Measurements from ENCODE around the gene TOR2A. TPM values are rescaled to one million over a fixed set of nuclear protein-coding genes. Genes with fewer than 3 reads are reported as not detected.

Gene TOR2A
- total and polyA plus RNA-seq, 9 of the 15 experiments (the other 6 are each of a cell fraction or from before 2014, with no cell fraction given): 0.80 to 25.9 (median 11.1) TPM

GRCh38 chr9:127715470-127716337 lies 19.4 kb downstream of the TOR2A start, which contains the start of the genes PTRH1 and TTC16 (continued):
- TF ChIP-seq ZBTB33 (CRISPR knock-in tag; IDR thresholded peaks at IDR 0.05): peak; percentile 20; the same call in 1 of the 2 replicates
- TF ChIP-seq PBX2 (CRISPR knock-in tag; IDR thresholded peaks at IDR 0.05; ENCODE audit: low read depth): no peak
- TF ChIP-seq PBX2 (tag; conservative IDR thresholded peaks at IDR 0.05; ENCODE audit: low read depth): peak; percentile 53
- TF ChIP-seq SIN3B (IDR thresholded peaks at IDR 0.05; ENCODE audit: low read depth): peak; percentile 66; the same call in 1 of the 2 replicates
- peak; percentile 94; the same call in 1 of the 2 replicates for TF ChIP-seq MYNN (IDR thresholded peaks at IDR 0.05)
- TF ChIP-seq MYNN (CRISPR knock-in tag; IDR thresholded peaks at IDR 0.05): no peak
- TF ChIP-seq C11orf30 (IDR thresholded peaks at IDR 0.05; ENCODE audit: low read depth): peak; percentile 47; the same call in 1 of the 2 replicates
- peak; percentile 89 for TF ChIP-seq GABPA (tag; conservative IDR thresholded peaks at IDR 0.05; ENCODE audit: low read depth)
- TF ChIP-seq ASH1L (IDR thresholded peaks at IDR 0.05; ENCODE audit: borderline replicate concordance, low read depth, partially characterized antibody): peak; percentile 90
- 0 out of 2 replicates have a peak, but pooled peaks have one; percentile 59 for TF ChIP-seq SUPT5H (IDR thresholded peaks at IDR 0.05)
- TF ChIP-seq ZKSCAN1 (IDR thresholded peaks at IDR 0.05; ENCODE audit: low read depth, low read length): 0 out of 2 replicates have a peak, but pooled peaks have one; percentile 8
- TF ChIP-seq PHF8 (IDR thresholded peaks at IDR 0.05; ENCODE audit: borderline replicate concordance, low read length): peak; percentile 70; the same call in 1 of the 2 replicates
- TF ChIP-seq CHD2 (IDR thresholded peaks at IDR 0.05; ENCODE audit: low read depth, low read length): peak; percentile 72
- TF ChIP-seq THRB (CRISPR knock-in tag; conservative IDR thresholded peaks at IDR 0.05): 0 out of 2 replicates have a peak, but pooled peaks have one; percentile 5
- peak; percentile 77; the same call in 1 of the 2 replicates for TF ChIP-seq EP400 (IDR thresholded peaks at IDR 0.05)
- peak; percentile 47; the same call in 1 of the 2 replicates for TF ChIP-seq MTA1 (IDR thresholded peaks at IDR 0.05; ENCODE audit: borderline replicate concordance)
- TF ChIP-seq MAZ (CRISPR knock-in tag; conservative IDR thresholded peaks at IDR 0.05 in 1 of 2, IDR thresholded peaks at IDR 0.05 in 1 of 2): peak in 1 of 2 experiments; percentile 79
- peak; percentile 39; the same call in 1 of the 2 replicates for TF ChIP-seq SMAD4 (CRISPR knock-in tag; conservative IDR thresholded peaks at IDR 0.05)
- TF ChIP-seq ETS1 (conservative IDR thresholded peaks at IDR 0.05; ENCODE audit: control insufficient read depth, low read depth, low read length): peak; percentile 96
